COLO668 (cell line): ENCODE results near the gene SRXN1.
A peak's percentile ranks its signal among the peaks of the same experiment; 100 is the strongest.

ENCODE experiments used
- DNase-seq: peaks from one replicate; lab custom pipeline; 2025; ENCODE audit not compliant: unreplicated experiment; lab: John Stamatoyannopoulos, UW

The SRXN1 gene

DNA sequence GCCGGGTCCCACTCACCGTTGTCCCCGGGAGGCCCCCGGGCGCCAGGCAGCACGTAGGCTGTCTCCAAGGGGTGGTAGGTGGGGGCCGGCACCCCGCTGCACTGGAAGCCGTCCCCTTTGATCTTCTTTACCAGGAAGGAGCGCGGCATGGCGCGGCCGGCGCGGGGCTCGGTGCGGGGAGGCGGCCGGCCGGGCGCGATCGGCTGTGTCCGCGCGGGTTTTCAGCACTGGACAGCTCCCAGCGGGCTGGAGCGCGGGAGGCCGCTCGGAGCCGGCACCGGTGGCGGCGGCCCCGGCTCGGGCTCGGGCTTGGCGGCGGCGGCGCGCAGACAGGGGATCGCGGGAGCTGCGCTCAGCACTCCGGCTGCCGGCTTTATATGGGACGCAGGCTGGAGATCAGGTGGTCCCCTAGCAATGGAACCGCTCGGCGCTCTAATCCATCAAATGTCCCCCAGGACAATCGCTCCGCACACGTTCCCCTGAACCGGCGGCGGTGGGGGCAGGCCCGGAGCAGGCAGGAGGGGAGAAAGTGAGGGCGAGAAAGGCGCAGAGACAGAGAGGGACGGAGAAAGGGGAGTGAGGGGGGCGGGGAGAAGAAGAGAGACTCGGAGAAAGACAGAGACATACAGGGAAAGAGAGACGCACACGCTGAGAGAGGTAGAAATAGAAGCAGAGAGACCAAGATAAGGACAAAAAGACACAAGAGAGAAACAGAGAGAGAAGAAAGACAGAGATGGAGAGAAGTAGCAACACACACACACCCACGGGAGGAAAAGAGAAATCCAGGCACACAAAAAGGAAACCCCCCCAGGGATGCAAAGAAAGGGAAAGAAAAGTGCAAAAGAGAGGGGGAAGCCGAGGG lies 22.7 kb upstream of the SRXN1 start, which contains the start of gene SCRT2:
Gene SCRT2 (minus strand): TSS at position 350 of the 862 bp plus-strand sequence. CDS start 201 bp downstream, at position 149.
- DNase-seq = no peak

DNA sequence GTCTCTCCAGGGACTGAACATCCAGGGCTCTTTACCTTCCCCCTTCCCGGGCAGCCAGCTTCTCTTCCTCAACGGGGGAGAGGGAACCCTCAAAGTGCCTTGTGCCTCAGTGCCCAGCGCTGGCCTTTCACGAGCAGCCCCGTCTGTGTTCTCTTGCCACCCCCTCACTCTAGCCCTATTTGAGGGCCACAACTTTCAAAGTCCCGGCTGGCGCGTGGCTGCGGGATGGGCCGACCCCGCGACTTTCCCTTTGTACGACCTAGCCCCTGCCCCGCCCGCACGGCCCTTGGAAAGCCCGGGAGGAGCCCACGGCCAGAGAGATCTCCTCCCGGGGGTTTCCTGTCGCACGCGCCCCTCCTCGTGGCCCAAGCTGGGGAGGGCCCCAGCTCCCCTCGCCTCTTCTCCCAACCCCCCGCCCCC lies 22.0 kb upstream of the SRXN1 start:
- DNase-seq = no peak

DNA sequence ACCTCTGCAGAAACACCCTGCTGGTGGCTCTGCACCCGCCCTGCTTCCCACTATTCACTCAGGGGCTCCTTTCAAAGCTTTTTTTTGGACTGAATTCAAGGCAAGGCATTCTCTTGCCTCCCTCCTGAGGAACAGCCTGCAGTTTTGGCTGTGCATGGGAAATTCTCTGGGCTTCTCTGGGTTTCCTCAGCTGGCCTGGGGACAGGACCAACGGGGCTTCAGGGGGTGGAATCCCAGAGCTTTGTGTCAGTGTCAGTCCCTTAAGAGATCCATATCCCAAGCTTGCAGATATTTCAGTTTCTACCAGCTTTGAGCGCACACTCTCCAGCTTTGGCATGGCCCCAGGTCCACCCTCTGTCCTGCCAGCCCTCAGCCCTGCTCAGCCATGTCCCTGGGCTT lies 20.6 kb upstream of the SRXN1 start:
- no peak for DNase-seq

DNA sequence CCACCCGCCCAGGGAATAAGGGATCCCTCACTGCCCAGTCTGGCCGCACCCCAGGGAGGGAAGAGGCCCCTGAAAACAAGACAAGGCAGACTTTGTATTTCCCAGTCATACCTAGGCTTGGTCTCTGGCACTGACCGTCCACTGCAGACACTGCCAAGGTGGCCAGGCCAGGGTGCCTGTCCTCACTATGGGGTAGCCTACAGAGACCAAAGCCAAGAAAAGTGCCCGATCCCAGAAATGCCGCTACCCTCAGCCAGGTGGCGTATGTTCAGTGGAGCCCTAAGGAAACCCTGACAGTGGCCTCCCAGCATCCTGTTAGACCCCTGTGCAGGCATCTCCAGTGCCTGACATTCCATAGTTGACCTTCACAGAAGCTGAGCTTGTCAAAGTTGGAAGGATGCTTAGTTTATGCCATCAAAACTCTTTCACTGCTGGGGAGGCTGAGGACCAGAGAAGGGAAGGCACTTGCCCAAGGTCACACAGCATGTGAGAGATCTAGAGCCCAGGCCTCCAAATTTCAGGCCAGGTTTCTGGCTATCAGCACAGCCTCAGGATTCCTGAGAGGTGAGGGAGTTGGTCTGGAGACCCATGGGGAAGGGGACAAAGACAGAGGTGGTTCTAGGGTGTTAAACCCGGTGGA lies 20.1 kb upstream of the SRXN1 start:
- no peak for DNase-seq

DNA sequence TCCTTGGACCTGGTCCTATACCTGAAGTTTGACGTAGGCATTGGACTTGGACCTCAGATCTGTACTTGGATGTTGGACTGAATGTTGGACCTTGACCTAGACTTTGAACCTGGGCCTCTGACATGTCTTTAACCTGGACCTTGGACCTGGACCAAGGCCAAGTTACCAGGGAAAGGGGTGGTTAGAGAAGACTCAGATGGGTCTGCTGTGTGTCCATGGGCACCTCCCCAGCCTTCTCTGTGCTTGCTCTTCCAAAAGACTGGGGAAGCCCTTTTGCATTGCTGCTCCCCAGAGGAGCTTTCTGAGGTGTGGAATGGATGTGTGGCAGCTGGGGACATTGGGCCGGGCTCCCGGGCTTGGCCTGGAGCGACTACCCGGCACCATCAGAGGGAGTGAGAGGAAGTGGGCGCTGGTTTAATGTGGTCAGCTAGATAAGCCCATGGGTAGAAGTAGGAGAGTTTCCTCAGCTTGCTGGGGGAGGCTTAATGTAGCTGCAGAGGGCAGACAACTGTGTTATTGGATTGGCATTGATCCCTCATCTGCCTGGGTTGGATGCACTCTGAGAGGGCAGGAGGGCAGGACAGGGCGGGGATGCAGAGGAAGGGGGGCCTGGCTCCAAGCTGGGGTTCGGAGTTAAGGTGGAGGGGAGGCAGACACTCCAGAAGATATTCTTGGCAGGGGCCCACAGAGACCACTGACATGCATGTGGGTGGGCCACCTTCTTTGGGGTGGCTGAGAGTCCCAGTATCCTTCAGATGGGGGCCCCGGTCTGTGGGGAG lies 18.4 kb upstream of the SRXN1 start:
- no peak for DNase-seq

DNA sequence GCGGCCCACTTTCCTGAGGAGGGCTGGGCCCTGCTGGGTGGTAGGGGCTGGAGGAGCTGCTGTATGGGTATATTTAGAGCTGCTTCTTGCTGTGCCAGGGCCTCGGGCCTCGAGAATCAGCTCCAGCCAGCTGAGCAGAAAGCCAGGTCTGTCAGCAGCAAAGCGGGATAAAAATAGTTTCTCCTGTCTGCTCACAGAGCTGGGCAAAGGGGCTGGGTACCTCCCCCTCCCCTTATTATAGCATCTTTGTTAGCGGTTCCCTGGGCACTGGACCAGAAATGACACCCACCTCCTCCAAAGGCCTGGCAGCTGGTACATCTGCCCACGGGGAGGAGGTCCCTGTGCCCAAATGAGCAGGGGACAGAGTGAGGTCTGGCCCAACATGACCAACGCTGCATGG lies 16.6 kb upstream of the SRXN1 start:
- DNase-seq = no peak

DNA sequence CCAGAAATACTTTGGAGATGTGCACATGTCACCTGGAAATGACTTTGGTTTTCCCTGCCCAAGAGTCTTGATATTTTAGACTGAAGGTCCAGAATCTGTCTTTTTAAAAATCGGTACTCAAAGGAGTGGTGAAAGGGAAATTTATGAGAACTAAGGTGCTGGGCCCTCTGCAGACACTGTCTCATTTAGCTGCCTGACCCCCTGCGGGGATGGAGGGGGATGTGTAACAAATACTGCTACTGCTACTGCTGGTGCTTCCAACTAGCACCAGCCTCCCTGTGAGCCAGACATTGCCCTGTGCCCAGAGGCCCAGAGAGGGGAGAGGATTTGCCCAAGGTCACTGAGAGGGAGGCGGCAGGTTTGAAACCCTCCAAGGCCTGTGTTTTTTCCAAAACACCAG lies 15.6 kb upstream of the SRXN1 start:
- DNase-seq = no peak

DNA sequence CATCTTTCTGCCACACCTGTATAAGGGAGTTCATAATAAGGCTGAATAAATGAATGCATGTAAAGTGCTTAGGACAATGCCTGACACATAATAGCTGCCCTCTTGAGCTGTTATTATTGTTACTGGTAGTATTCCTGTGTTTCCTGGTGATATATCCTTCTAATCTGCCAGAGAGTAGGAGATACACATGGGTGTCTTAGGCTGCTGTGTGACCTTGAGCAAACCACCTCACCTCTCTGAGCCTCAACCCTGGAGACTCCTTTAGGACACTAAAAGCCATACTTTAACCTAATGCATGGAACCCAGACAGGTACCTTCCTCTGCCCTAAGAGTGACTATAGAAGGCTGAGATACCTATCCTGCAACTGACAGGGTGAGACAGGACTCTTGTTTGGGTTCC lies 15.1 kb upstream of the SRXN1 start:
- no peak for DNase-seq

DNA sequence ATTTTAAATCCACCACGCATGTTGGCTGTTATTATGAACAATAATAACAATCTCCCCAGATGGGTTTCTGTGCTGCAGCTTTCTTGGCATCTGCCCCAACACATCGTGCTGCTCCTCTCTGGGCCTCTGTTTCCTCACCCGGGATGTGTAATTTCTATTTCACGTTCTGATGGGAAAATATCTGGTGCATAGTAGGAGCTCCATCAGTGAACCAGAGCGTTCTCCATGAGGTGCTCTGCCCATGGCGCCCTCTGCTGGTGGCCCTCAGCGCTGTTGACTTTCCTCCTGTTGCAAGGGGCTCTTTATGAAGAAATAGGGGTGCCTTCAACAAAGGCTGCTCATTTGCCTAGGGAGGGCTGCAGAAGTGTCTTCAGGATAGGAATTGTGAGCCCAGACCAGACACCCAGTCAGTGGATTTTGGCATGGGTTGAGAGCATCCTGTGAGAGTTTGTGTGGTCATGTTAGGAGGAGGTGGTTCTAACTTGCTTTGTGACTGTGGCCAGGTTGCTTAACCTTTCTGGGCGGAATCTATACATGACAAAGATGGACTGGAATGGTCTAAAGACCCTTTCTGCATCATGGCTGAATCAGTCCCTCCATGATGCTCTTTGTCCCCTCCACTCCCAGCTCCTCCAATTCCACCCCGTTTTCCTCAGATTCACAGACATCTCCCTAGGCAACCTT lies 14.5 kb upstream of the SRXN1 start:
- DNase-seq = peak; percentile 46

DNA sequence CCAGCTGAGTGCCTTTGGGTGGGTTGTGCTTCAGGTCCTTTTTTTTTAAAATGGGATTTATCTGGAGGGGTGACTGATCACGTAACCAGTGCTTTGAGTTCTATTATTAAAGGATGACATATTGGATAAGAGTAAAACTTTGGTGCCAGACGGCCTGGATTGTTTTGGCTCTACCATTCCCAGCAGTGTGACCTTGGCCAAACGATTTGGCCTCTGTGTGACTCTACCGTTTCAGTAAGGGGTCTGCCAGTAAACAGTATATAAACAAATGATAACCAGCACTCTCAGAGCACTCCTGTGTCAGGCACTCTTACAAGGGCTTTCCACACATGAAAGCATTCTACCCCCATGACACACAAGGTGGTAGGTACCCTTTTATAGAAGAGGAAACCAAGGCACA lies 13.9 kb upstream of the SRXN1 start:
- DNase-seq = no peak

DNA sequence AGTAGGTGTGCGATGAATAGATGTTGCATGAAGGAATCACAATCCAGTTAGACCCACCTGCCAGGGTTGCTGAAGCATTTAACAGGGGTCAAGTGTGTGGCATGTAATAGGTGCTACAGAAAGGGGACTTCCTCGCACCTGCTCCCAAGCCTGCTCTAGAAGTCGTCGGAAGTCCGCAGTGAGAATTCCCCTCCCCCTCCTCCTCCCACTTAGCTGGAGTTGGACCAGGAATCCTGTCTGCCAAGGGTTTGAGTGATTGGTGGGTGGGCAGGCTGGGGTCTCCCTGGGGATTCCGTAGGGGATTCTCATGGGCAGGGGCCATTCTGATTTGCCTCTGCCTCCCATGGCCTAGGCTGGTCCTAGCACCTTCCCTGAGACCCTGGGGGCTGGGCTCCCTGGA lies 12.3 kb upstream of the SRXN1 start:
- DNase-seq = no peak

DNA sequence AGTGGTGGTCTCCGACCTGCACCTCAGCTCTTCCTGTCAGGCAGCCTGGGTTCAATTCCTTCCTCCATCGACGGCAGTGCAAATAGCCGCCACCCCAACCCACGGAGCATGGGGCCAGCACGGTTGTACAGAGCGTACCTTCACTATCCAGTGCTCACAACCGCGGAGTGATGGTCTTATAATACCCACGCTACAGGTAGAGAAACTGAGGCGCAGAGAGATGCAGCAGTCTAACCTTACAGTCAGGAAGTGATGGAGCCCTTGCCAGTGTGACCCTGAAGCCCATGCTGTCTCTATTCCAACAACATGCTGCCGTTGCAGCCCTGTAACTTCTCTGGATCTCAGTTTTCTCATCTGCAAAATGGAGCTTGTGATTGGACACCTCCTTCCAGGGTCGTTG lies 11.6 kb upstream of the SRXN1 start:
- no peak for DNase-seq

DNA sequence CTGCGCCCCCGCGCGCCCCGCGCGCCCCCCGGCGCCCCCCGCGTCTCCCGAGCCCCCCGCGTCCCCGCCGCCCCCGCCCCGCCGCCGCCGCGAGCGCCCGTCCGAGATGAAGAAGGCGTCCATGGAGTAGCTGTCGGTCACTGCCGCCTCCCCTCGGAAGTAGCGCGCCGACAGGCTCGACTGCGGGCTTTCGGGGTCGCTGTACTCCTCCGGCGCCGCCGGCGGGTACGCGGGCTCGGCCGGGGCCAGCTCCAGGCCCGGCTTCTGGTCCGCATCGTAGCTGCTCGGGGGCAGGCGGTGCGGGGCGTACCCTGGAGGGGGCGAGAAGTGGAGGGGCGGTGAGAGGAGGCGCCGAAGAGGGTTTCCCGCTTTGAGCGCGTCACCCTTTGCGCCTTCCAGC lies 11.2 kb upstream of the SRXN1 start:
- no peak for DNase-seq

DNA sequence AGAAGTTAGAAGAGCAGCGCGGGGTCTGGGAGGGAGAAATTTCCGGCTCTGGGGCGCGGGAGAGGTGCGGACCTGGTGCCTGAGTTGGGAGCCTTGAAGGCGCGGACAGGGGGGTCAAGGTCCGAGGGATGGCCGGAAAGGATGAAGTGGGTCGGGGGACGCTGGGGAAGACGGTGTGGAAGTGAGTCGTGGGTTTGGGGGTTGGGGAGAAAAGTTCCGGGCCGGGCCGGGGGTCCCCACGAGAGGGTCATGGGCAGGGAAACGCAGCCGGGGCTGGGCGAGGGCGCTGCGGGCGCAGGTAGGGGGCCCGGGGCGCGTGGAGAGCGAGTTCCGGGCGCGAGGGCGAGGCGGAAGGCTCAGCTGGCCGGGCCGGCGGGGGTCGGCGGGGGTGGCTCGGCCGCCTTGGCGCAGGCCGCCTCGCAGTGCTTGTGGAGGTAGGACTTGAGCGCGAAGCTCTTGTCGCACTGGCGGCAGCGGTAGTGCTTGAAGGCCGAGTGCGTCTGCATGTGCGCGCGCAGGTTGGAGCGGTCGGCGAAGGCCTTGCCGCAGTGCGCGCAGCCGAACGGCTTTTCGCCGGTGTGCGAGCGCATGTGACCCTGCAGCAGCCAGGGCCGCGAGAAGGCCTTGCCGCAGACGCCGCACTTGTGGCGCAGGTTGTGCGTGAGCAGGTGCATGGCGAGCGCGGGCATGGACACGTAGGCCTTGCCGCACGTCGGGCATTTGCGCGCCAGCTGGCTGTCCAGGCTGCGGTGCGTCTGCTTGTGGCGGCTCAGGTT lies 10.5 kb upstream of the SRXN1 start:
- peak; percentile 40 for DNase-seq

DNA sequence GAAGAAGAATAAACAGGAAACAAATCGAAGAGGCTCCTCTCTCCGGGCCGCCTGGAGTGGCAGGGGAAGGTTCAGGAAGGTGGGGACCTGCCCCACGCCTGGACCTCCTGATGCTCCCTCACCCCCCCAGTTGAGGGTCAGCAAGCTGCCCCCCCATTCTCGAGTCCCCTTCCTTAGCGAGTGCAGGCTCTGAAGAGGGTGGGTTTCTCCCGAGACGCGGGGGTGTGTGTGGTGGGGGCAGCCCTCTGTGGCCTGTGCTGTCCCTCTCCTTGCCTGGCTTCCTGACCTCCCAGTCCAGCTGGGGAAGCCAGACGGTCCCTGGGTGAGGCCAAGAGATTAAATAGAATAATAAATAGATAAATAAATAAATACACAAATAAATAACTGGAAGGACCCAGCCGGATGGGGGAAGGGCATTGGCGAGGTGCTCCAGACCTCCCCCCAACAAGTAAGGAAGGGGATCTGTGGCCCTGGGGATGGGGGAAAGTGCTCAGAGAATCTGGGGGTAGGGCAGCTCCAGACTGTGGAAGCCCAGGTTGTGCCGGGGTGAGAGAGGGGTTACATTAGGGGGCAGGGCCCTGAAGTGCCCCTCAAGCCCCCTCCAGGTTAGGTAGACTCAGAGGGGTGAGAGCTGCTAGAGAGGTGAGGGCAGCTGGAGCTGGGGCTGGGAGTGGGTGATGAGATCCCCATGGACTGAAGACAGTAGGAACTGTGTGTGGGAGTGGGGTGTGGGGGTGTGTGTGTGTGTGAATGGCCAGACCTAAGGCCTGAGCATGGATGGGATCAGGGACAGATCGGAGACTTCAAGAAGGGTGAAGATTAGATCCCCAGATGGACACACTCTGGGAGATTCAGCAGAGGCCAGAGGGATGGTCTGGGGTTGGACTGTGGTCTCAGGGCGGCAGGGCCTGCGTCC lies 9.5 kb upstream of the SRXN1 start:
- DNase-seq = no peak

DNA sequence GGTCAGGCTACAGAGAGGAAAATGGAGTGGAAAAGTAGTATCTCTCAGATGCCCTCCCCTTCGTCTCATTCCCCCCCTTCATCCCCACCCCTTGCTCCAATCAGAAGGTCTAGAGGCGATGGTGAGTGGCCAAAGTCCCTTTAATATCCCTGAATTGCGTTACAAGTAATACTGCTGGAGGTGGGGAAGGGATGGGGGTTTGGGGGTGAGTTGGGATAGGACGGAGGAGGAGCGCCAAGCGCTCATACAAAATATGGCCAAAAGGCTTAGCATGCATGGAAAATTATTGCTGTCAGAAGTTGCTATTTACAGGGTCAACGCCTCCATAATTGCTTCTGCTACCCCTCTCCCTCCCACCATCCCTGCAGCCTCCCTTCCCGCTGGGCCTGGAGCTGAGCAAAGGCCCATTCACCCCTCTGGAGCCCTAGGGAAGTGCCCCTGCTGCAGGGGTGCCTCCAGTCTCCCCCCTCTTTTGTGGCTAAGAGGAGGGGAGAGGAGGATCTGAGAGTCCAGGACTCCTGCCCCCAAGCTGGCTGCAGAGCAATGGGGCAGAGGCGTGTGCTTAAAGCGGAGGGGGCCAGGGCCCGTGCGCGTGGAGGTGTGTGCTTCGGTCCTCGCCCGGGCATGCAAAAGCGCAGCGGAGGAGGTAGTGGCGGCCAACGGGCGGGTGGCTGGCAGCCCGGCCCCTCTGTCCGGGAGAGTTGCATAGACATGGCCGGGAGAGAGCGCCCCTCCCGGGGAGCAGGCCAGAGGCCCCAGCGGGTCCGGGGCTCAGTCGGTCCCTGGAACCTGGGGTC lies 8.7 kb upstream of the SRXN1 start:
- DNase-seq = no peak

DNA sequence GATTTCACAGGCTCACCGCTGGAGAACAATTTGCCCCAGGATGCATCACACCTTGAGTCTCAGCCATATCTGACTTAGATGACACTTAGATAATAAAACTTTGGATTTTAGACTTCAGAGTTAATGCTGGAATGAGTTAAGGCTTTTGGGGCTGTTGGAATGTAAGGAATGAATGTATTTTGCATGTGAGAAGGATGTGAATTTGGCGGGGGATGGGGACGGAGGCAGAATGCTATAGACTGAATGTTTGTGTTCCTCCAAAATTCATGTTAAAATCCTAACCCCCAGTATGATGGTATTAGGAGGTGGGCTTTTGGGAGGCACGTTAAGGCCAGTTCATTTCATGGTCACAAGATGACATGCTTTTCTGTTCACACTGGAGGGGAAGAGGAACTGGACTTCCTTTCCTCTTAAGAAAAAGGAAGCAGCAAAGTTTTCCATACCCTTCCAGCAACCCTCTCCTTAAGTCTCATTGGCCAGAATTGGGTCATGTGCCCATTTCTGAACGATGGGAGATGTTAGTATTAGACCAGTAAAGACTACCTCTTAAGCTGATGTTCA lies 5.8 kb upstream of the SRXN1 start:
- DNase-seq = no peak

DNA sequence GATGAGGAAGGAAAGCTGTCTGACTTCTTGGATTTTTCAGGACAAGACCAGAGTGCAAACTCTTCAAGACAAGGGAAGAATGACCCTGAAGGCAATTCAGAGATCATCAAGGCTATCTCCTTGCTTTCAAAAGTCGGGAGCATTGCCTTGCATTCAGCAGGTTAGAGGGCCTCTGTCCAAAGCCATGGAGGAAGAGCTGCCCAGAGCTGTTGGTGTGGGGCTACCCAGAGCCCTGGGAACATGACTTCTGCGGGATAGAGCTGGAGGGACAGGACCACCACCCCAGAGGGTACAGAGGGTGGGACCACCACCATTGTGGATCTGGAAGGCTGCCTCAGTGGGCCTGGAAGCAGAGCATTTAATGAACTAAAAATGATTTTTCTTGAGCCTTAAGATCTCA lies 5.2 kb upstream of the SRXN1 start:
- no peak for DNase-seq
